Measurements from ENCODE around the gene ZNF19.

The ZNF19 gene

DNA sequence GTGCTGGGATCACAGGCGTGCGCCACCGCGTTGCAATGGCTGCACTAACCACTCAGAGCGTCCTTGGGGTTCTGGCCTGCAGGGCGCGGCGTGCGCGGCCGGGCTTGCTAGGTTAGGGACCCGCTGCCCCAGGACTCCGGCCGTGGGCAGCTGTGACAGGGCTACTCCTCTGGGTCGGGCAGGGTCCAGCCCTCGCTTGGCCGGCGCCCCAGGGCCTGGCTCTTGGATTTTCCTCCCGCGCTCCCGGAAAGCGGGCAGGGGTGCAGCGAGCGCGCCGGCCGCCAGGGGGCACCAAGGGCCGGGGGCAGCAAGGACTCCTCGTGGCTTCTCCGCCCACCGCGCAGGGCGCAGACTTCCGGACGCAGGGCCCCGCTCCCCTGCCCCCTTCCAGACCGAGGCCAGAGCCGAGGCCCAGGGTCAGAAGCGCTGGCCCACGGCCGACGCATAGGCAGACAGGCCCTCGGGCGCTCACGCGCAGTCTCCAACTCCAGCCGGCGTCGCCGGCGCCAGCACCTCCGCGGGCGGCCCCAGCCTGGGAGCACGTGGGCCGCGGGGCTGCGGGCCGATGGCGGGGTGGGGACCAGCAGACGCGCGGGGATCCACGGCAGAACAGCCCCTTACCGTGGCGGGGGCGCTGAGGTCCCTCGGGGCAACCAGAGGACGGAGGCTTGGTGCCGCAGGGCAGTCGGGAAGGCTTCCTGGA is 47.6 kb downstream of the ZNF19 start:
- H3K9me3 ChIP-seq (ENCODE audit: control insufficient read depth in 1 of 2, low read length in 2 of 2): peaks cover 9 to 50% of the 10 kb centered on the region in 2 donors
- no peaks in the 10 kb centered on the region for H3K36me3 ChIP-seq (ENCODE audit: control insufficient read depth in 1 of 2, insufficient read depth in 2 of 2, low read length in 2 of 2)
- H3K4me3 ChIP-seq (ENCODE audit: low read depth in 1 of 2, low read length in 2 of 2): peak overlapping the region in 1 of 2 donors; percentile 26
- H3K27me3 ChIP-seq (ENCODE audit: low read depth, low read length): no peaks in the 10 kb centered on the region
- H3K27ac ChIP-seq (ENCODE audit: low read length): no peak overlapping the region
- H3K4me1 ChIP-seq (ENCODE audit: control insufficient read depth in 1 of 2, insufficient read depth in 2 of 2, low read length in 2 of 2): no peaks in the 10 kb centered on the region

DNA sequence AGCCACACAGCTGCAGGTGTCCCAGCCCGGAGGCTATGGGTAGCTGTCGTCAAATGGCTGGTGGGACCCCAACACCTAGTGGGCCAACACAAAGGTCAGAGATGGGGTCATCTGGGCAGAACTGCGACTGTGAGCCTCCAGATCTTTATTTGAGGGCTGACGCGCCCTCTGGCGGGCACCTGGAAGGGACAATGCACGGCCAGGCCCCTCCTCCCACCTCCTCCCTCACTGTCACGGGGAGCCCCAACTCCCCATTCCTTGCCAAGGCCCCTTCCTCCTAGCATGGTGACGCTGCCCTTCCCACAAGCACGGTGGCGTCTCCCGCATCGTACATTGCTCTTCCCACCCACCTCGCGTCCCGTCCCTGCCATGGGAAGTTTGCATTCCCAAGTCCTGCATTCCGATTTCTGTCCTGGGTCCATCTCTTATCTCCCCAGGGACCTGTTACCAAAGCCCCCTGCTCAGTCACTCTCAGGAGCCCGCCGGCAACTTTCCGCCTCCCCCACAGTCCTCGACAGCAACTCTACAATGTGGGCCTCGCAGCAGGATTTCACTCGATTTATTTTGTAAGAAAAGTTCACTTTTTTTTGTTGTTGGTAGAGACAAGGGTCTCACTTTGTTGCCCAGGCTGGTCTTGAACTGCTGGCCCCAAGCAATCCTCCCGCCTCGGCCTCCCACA is 48.3 kb downstream of the ZNF19 start:
- peaks cover 6 to 43% of the 10 kb centered on the region in 2 donors for H3K9me3 ChIP-seq (ENCODE audit: control insufficient read depth in 1 of 2, low read length in 2 of 2)
- no peaks in the 10 kb centered on the region for H3K36me3 ChIP-seq (ENCODE audit: control insufficient read depth in 1 of 2, insufficient read depth in 2 of 2, low read length in 2 of 2)
- no peaks in the 10 kb centered on the region for H3K27me3 ChIP-seq (ENCODE audit: low read depth, low read length)

GRCh38 chr16:71439523-71439922 is 49.6 kb downstream of the ZNF19 start:
- no peaks in the 10 kb centered on the region for H3K4me1 ChIP-seq (ENCODE audit: control insufficient read depth in 1 of 2, insufficient read depth in 2 of 2, low read length in 2 of 2)
- no peak overlapping the region for H3K4me3 ChIP-seq (ENCODE audit: low read depth in 1 of 2, low read length in 2 of 2)
- no peaks in the 10 kb centered on the region for H3K27me3 ChIP-seq (ENCODE audit: low read depth, low read length)
- H3K36me3 ChIP-seq (ENCODE audit: control insufficient read depth in 1 of 2, insufficient read depth in 2 of 2, low read length in 2 of 2): no peaks in the 10 kb centered on the region
- H3K27ac ChIP-seq (ENCODE audit: low read length): no peak overlapping the region
- H3K9me3 ChIP-seq (ENCODE audit: control insufficient read depth in 1 of 2, low read length in 2 of 2): peaks cover 0 to 30% of the 10 kb centered on the region in 2 donors

More for the DNA sequence above, 48.3 kb downstream of the ZNF19 start:
- H3K4me3 ChIP-seq (ENCODE audit: low read depth in 1 of 2, low read length in 2 of 2): no peak overlapping the region
- no peaks in the 10 kb centered on the region for H3K4me1 ChIP-seq (ENCODE audit: control insufficient read depth in 1 of 2, insufficient read depth in 2 of 2, low read length in 2 of 2)
- no peak overlapping the region for H3K27ac ChIP-seq (ENCODE audit: low read length)

DNA sequence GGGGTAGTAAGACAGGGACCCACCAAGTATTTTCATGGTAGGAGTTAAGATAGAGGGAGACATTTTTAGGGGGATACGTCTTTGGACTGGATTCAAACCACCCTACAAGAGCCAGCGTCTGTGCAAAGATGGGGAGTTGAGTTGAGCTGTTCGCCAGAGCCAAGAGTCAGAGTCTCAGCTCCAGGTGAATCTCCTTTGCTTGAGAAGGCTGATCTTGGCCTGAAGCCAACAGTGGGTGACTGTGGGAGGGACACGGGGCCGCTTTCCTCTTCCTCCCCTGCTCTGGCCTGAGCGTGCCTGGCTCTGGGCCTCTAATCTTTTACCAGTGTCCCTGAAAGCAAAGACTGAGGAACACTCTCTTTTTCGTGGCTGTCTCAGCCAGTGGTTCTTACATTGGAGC is 52.7 kb downstream of the ZNF19 start:
- Histone ChIP-seq H3K9me3 (ENCODE audit: control insufficient read depth in 1 of 2, low read length in 2 of 2) (peaks cover 0 to under 1% of the 10 kb centered on the region in 2 donors), H3K27me3 (ENCODE audit: low read depth, low read length) (no peaks in the 10 kb centered on the region), H3K4me3 (ENCODE audit: low read depth in 1 of 2, low read length in 2 of 2) (no peak overlapping the region), H3K27ac (ENCODE audit: low read length) (no peak overlapping the region), H3K36me3 (ENCODE audit: control insufficient read depth in 1 of 2, insufficient read depth in 2 of 2, low read length in 2 of 2) (no peaks in the 10 kb centered on the region), H3K4me1 (ENCODE audit: control insufficient read depth in 1 of 2, insufficient read depth in 2 of 2, low read length in 2 of 2) (no peaks in the 10 kb centered on the region)

- Histone ChIP-seq H3K4me1 (ENCODE audit: control insufficient read depth in 1 of 2, insufficient read depth in 2 of 2, low read length in 2 of 2) (no peaks in the 10 kb centered on the region), H3K4me3 (ENCODE audit: low read depth in 1 of 2, low read length in 2 of 2) (no peak overlapping the region), H3K36me3 (ENCODE audit: control insufficient read depth in 1 of 2, insufficient read depth in 2 of 2, low read length in 2 of 2) (no peaks in the 10 kb centered on the region), H3K9me3 (ENCODE audit: control insufficient read depth in 1 of 2, low read length in 2 of 2) (peaks cover 0 to 6% of the 10 kb centered on the region in 2 donors), H3K27me3 (ENCODE audit: low read depth, low read length) (no peaks in the 10 kb centered on the region), H3K27ac (ENCODE audit: low read length) (no peak overlapping the region)
Measured at GRCh38 chr16:71432906-71433305, 56.2 kb downstream of the ZNF19 start.

- no peak overlapping the region for H3K27ac ChIP-seq (ENCODE audit: low read length)
- no peaks in the 10 kb centered on the region for H3K4me1 ChIP-seq (ENCODE audit: control insufficient read depth in 1 of 2, insufficient read depth in 2 of 2, low read length in 2 of 2)
- H3K27me3 ChIP-seq (ENCODE audit: low read depth, low read length): peaks cover 1% of the 10 kb centered on the region
- no peaks in the 10 kb centered on the region for H3K36me3 ChIP-seq (ENCODE audit: control insufficient read depth in 1 of 2, insufficient read depth in 2 of 2, low read length in 2 of 2)
- H3K4me3 ChIP-seq (ENCODE audit: low read depth in 1 of 2, low read length in 2 of 2): no peak overlapping the region
- peaks cover 0 to 6% of the 10 kb centered on the region in 2 donors for H3K9me3 ChIP-seq (ENCODE audit: control insufficient read depth in 1 of 2, low read length in 2 of 2)
Measured at GRCh38 chr16:71431991-71432390, 57.1 kb downstream of the ZNF19 start.

DNA sequence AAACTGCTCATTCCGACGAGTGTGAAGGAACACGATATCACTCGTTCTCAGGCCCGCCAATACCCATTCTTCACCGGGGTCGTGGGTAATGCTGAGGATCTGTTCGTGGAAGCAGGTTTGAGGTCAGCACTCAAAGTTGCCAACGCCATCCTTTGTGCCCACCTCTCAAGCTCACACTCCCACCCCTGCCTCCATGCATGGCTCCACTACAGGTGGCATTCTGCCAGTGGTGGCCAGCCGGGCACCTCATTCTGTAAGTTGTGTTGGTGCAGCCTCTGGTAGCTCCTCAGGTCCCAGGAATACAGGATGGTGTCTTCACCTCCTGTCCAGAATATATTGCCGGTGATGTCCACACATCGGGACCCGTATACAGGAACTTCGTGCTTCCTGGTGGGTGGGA is 57.9 kb downstream of the ZNF19 start:
- Histone ChIP-seq H3K27ac (ENCODE audit: low read length) (no peak overlapping the region), H3K4me3 (ENCODE audit: low read depth in 1 of 2, low read length in 2 of 2) (no peak overlapping the region), H3K27me3 (ENCODE audit: low read depth, low read length) (peaks cover 7% of the 10 kb centered on the region), H3K36me3 (ENCODE audit: control insufficient read depth in 1 of 2, insufficient read depth in 2 of 2, low read length in 2 of 2) (no peaks in the 10 kb centered on the region), H3K4me1 (ENCODE audit: control insufficient read depth in 1 of 2, insufficient read depth in 2 of 2, low read length in 2 of 2) (no peaks in the 10 kb centered on the region), H3K9me3 (ENCODE audit: control insufficient read depth in 1 of 2, low read length in 2 of 2) (peaks cover 0 to 6% of the 10 kb centered on the region in 2 donors)

DNA sequence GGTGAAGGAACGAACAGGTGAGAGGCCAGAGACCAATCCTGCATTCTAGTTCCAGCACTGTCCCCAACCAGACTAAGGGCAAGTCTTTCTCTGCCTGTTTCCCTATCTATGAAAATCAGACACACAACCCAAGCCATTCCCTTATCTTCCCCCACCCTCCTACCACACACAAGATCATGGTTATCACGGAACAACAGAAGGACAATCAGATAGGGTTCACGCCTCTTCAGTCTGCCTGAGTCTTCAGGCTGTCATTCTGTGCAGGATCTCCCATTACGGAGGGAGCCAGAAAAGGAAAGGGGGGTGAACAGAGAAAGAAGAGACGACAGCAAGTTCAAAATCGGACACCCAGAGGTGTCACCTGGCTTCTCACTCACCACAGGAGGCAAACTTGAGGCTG is 58.4 kb downstream of the ZNF19 start:
- Histone ChIP-seq H3K4me1 (ENCODE audit: control insufficient read depth in 1 of 2, insufficient read depth in 2 of 2, low read length in 2 of 2) (no peaks in the 10 kb centered on the region), H3K27me3 (ENCODE audit: low read depth, low read length) (peaks cover 7% of the 10 kb centered on the region), H3K4me3 (ENCODE audit: low read depth in 1 of 2, low read length in 2 of 2) (no peak overlapping the region), H3K27ac (ENCODE audit: low read length) (no peak overlapping the region), H3K36me3 (ENCODE audit: control insufficient read depth in 1 of 2, insufficient read depth in 2 of 2, low read length in 2 of 2) (no peaks in the 10 kb centered on the region), H3K9me3 (ENCODE audit: control insufficient read depth in 1 of 2, low read length in 2 of 2) (peaks cover 0 to 6% of the 10 kb centered on the region in 2 donors)

DNA sequence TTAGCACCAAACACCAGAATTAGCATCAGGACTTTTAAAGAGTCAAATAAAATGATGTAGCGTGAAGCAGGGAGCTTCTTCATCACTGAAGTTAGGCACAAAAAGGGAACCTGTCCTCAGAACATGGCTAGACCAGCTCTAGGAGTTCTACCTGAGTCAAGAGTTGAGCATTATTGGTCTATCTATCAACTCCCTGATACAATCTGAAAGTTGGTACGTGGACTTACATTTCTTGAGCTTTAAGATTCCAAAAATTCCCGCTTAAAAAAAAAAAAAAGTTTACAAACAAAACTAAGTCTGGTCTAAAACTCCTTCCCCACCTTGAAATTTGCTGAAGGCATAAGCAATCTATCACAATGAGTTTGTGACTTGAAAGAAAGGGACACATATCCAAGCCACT is 59.5 kb downstream of the ZNF19 start:
- H3K27ac ChIP-seq (ENCODE audit: low read length): no peak overlapping the region
- no peaks in the 10 kb centered on the region for H3K4me1 ChIP-seq (ENCODE audit: control insufficient read depth in 1 of 2, insufficient read depth in 2 of 2, low read length in 2 of 2)
- no peaks in the 10 kb centered on the region for H3K36me3 ChIP-seq (ENCODE audit: control insufficient read depth in 1 of 2, insufficient read depth in 2 of 2, low read length in 2 of 2)
- H3K4me3 ChIP-seq (ENCODE audit: low read depth in 1 of 2, low read length in 2 of 2): no peak overlapping the region
- H3K27me3 ChIP-seq (ENCODE audit: low read depth, low read length): peaks cover 7% of the 10 kb centered on the region
- H3K9me3 ChIP-seq (ENCODE audit: control insufficient read depth in 1 of 2, low read length in 2 of 2): peaks cover 0 to 6% of the 10 kb centered on the region in 2 donors

DNA sequence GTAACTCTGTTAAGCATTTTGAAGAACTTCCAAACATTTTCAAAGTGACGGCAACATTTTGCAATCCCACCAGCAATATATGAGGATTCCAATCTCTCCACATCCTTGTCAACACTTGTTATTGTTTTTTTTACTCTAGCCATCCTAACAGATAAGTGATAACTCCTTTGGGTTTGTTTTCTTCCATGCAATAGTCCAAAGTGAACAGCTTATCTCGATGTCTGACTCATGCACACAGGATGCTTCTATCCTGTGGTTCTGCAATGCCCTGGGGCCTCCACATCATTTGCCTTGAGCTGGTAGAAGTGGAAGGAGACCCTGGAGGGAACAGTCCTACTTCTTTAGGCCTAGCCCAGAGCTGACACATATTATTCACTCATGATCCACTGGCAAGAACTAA is 60.2 kb downstream of the ZNF19 start:
- Histone ChIP-seq H3K36me3 (ENCODE audit: control insufficient read depth in 1 of 2, insufficient read depth in 2 of 2, low read length in 2 of 2) (no peaks in the 10 kb centered on the region), H3K27me3 (ENCODE audit: low read depth, low read length) (peaks cover 7% of the 10 kb centered on the region), H3K27ac (ENCODE audit: low read length) (no peak overlapping the region), H3K9me3 (ENCODE audit: control insufficient read depth in 1 of 2, low read length in 2 of 2) (peaks cover 0 to 6% of the 10 kb centered on the region in 2 donors), H3K4me1 (ENCODE audit: control insufficient read depth in 1 of 2, insufficient read depth in 2 of 2, low read length in 2 of 2) (no peaks in the 10 kb centered on the region), H3K4me3 (ENCODE audit: low read depth in 1 of 2, low read length in 2 of 2) (no peak overlapping the region)

DNA sequence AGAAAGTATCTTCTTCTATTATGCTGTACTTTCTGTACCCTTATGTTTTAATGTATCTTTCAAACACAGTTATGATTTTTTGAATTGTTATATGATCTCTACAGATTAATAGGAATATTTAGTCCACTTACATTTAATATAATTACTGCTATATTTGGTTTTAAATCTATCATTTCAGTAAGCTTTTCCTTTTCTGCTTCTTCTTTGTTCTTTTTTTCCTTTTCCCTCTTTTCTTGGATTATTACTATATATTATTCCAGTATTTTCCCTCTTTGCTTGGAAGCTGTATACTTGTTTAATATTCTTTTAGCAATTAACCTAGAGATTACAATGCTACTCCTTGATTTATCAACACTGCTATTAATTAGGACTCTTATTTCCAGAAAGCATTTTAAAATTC is 60.7 kb downstream of the ZNF19 start:
- Histone ChIP-seq H3K4me1 (ENCODE audit: control insufficient read depth in 1 of 2, insufficient read depth in 2 of 2, low read length in 2 of 2) (no peaks in the 10 kb centered on the region), H3K9me3 (ENCODE audit: control insufficient read depth in 1 of 2, low read length in 2 of 2) (peaks cover 0 to 6% of the 10 kb centered on the region in 2 donors), H3K4me3 (ENCODE audit: low read depth in 1 of 2, low read length in 2 of 2) (no peak overlapping the region), H3K27ac (ENCODE audit: low read length) (no peak overlapping the region), H3K27me3 (ENCODE audit: low read depth, low read length) (peaks cover 7% of the 10 kb centered on the region), H3K36me3 (ENCODE audit: control insufficient read depth in 1 of 2, insufficient read depth in 2 of 2, low read length in 2 of 2) (no peaks in the 10 kb centered on the region)

Measured in muscle layer of duodenum (tissue), 2 donors.